ENCODE results near the gene LPCAT1.

DNA sequence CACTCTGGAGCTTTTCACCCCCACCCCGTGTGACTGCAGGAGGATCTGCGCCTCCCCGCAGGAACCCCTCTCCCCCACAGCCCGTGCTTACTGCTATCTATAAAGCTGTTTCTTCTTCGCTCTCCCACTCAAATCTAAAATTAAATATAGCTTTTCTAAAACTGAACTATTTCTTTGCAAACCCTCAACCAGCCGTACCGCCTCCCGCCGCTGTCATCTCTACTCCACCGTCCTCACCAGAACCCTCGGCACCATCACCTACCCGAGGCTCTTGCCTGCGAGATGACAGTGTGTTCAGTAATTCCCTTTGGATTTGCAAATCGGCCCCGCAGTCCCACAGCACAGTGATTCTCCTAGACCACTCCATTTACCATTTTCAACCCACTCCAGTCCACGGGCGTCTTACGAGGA lies 13.6 kb downstream of the LPCAT1 start:
- TF ChIP-seq POLR2A (IDR thresholded peaks at IDR 0.05; ENCODE audit: low read depth, low read length) = no peak
- TF ChIP-seq, protein P1, sequence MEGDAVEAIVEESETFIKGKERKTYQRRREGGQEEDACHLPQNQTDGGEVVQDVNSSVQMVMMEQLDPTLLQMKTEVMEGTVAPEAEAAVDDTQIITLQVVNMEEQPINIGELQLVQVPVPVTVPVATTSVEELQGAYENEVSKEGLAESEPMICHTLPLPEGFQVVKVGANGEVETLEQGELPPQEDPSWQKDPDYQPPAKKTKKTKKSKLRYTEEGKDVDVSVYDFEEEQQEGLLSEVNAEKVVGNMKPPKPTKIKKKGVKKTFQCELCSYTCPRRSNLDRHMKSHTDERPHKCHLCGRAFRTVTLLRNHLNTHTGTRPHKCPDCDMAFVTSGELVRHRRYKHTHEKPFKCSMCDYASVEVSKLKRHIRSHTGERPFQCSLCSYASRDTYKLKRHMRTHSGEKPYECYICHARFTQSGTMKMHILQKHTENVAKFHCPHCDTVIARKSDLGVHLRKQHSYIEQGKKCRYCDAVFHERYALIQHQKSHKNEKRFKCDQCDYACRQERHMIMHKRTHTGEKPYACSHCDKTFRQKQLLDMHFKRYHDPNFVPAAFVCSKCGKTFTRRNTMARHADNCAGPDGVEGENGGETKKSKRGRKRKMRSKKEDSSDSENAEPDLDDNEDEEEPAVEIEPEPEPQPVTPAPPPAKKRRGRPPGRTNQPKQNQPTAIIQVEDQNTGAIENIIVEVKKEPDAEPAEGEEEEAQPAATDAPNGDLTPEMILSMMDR (IDR thresholded peaks at IDR 0.05 in 2 of 3, conservative IDR thresholded peaks at IDR 0.05 in 1 of 3; ENCODE audit: control insufficient read depth in 2 of 3, extremely low read depth in 1 of 3, insufficient read depth in 1 of 3, low read depth in 3 of 3, low read length in 3 of 3) = no peak
- TF ChIP-seq SP1 (IDR thresholded peaks at IDR 0.05; ENCODE audit: low read depth, low read length) = no peak
- TF ChIP-seq PRDM15 (CRISPR knock-in tag; IDR thresholded peaks at IDR 0.05) = no peak
- TF ChIP-seq ZSCAN29 (IDR thresholded peaks at IDR 0.05) = no peak
- no peak for TF ChIP-seq SPI1 (IDR thresholded peaks at IDR 0.05; ENCODE audit: borderline replicate concordance, insufficient read depth, low read depth, low read length)
- TF ChIP-seq EZH2 (IDR thresholded peaks at IDR 0.05; ENCODE audit: borderline replicate concordance, control insufficient read depth, low read depth, low read length) = no peak
- TF ChIP-seq BCL3 (IDR thresholded peaks at IDR 0.05; ENCODE audit: borderline replicate concordance, insufficient read depth, low read depth, low read length, poor library complexity, severe bottlenecking) = no peak
